Ovary (tissue), 3 donors: ENCODE measurements around the gene LCE2A.

ENCODE experiments used
- CTCF ChIP-seq, 3 donors: fragments of 450-650 bp in 2 of 3; fragments of 200-600 bp in 1 of 3; IDR thresholded peaks; one replicate each; pipeline versions ENCODE4 v1.5.1 to v1.8.0; 2016 to 2022; ENCODE audit warnings: antibody characterized with exemption in 3 of 3, mild to moderate bottlenecking in 1 of 3
- EP300 ChIP-seq: sonication (generic); formaldehyde crosslinking; IDR thresholded peaks from one replicate; pipeline ENCODE4 v1.6.1; 2017; ENCODE audit warnings: antibody characterized with exemption
- donor health status: DM: no; HTN: no; CAD: no.

GRCh38 chr1:152741656-152742055 is 43.5 kb downstream of the LCE2A start:
- TF ChIP-seq CTCF (IDR thresholded peaks at IDR 0.05): no peak
- TF ChIP-seq EP300: no peak
